GM19043 (cell line): ENCODE measurements around the gene CCL17.

Source experiments
- ATAC-seq: cut with Tn5 transposase; IDR thresholded peaks from one replicate; pipeline ENCODE4 v1.9.1; 2021; ENCODE audit warnings: low read depth; ENCODE audit not compliant: unreplicated experiment

The CCL17 gene

GRCh38 chr16:57377080-57377841 lies 27.3 kb upstream of the CCL17 start:
- ATAC-seq: peak; percentile 64

GRCh38 chr16:57379579-57379978 lies 25.0 kb upstream of the CCL17 start:
- no peak for ATAC-seq

GRCh38 chr16:57380671-57381462 lies 23.7 kb upstream of the CCL17 start:
- no peak for ATAC-seq

DNA sequence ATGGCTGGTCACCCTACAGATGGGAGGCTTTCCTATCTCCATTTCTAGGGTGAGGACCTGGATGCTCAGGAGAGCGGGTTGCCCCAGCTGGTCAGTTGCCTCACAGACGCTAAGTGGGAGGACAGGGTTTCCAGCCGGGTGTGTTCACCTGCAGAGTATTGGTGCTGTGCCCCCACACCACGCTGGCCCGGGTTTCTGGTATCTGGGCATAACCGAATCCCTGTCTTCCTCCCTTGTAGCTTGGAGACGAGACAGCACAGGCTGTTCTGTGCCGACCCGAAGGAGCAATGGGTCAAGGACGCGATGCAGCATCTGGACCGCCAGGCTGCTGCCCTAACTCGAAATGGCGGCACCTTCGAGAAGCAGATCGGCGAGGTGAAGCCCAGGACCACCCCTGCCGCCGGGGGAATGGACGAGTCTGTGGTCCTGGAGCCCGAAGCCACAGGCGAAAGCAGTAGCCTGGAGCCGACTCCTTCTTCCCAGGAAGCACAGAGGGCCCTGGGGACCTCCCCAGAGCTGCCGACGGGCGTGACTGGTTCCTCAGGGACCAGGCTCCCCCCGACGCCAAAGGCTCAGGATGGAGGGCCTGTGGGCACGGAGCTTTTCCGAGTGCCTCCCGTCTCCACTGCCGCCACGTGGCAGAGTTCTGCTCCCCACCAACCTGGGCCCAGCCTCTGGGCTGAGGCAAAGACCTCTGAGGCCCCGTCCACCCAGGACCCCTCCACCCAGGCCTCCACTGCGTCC lies 22.6 kb upstream of the CCL17 start:
- ATAC-seq: no peak

DNA sequence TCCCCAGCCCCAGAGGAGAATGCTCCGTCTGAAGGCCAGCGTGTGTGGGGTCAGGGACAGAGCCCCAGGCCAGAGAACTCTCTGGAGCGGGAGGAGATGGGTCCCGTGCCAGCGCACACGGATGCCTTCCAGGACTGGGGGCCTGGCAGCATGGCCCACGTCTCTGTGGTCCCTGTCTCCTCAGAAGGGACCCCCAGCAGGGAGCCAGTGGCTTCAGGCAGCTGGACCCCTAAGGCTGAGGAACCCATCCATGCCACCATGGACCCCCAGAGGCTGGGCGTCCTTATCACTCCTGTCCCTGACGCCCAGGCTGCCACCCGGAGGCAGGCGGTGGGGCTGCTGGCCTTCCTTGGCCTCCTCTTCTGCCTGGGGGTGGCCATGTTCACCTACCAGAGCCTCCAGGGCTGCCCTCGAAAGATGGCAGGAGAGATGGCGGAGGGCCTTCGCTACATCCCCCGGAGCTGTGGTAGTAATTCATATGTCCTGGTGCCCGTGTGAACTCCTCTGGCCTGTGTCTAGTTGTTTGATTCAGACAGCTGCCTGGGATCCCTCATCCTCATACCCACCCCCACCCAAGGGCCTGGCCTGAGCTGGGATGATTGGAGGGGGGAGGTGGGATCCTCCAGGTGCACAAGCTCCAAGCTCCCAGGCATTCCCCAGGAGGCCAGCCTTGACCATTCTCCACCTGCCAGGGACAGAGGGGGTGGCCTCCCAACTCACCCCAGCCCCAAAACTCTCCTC lies 21.9 kb upstream of the CCL17 start:
- ATAC-seq: no peak

- ATAC-seq: no peak
Measured at GRCh38 chr16:57383276-57384247, 21.0 kb upstream of the CCL17 start.

- ATAC-seq: no peak
Measured at GRCh38 chr16:57384248-57385070, 20.1 kb upstream of the CCL17 start.

- ATAC-seq: no peak
Measured at GRCh38 chr16:57385083-57385482, 19.5 kb upstream of the CCL17 start.

DNA sequence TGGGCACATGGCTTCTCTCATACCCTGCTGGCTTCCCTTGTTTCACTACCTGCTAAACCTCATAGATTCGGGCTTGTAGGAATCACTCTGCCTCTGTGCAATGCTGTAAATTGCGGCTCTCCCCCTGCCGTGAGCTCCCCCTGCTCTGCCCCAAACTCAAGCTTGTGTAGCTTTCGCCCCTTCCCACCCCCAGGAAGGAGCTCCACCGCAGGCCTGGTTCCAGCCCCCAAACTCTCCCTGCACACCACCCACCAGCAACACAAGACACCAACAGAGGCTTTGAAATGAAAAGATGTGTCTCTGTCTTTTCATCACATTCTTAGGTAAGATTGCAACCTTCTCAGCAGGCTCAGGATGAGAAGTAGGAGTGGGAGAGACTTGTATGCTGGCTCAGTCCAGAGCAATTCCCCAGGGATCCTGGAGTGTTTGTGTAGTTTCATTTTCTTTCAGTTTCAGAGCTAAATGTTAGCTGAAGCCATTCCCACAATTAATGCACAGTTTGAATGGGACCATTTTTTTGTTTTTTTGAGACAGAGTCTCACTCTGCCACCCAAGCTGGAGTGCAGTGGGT lies 18.1 kb upstream of the CCL17 start:
- ATAC-seq: no peak

- no peak for ATAC-seq
Measured at GRCh38 chr16:57387598-57388354, 16.8 kb upstream of the CCL17 start.

GRCh38 chr16:57388359-57389086 lies 16.0 kb upstream of the CCL17 start:
- no peak for ATAC-seq

DNA sequence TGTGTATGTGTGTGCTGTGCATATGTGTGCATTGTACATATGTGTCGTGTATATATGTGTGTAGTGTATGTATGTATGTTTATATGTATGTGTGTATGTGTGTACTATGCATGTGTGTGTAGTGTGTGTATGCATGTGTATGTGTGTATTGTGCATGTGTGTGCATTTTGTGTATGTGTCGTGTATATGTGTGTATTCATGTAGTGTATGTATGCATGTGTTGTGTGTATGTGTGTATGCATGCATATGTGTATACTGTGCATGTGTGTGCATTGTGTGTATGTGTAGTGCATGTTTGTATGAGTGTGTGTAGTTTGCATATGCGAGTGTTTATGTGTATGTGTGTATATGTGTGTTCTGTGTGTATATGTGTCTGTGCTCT lies 15.5 kb upstream of the CCL17 start:
- ATAC-seq: no peak

- no peak for ATAC-seq
Measured at GRCh38 chr16:57390636-57391295, 13.8 kb upstream of the CCL17 start.

DNA sequence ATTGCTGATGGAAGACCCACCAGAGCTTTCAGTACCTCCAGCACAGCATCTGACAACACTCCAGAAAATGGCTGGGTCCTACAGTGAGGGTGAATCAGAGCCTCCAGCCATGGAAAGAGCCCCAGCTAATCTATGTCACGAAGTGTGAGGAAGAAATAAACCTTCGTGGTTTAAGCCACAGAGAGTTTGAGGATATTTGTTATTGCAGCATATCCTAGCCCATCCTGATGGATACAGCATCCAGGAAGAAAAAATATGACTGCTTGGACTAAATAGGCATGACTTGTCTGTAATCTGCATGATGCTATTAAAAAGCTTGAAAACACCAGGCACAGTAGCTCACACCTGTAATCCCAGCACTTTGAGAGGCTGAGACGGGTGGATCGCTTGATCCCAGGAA lies 13.3 kb upstream of the CCL17 start:
- ATAC-seq: no peak

DNA sequence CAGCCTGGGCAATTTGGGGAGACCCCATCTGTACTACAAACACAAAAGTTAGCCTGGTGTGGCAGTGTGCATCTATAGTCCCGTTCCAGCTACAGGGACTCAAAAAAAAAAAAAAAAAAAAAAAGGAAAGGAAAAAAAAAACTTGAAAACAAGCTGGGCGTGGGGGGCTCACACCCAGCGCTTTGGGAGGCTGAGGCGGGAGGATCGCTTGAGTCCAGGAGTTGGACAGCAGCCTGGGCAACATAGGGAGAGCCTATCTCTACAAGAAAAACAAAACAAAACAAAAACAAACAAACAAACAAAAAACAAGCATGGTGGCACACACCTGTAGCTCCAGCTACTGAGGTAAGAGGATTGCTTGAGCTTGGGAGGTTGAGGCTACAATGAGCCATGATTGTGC lies 12.9 kb upstream of the CCL17 start:
- ATAC-seq: no peak

DNA sequence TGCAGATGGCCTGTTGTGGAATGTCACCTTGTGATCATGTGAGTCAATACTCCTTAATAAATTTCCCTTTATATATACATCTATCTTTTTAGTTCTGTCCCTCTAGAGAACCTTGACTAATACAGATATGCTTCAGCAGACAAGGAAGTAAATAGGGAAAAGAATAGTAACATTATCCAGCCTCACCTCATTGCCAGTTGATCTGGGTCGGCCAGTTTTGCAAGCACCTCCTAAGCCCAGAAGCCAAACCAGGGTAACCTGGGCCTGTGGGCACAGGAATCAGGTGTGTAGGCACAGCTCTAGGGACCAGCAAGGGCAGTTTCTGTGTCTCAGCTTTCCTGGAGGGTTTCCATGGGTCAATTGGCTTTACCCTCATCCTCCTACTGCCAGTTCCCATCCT lies 11.9 kb upstream of the CCL17 start:
- no peak for ATAC-seq
